GM19043 (cell line): ENCODE data around the gene VIPAS39.
"Not testable (repeated sequence)": the region's sequence is repeated elsewhere in the genome, so short reads cannot be mapped to it uniquely, and the experiment has no call there.

Source experiments
- ATAC-seq: cut with Tn5 transposase; IDR thresholded peaks from one replicate; pipeline ENCODE4 v1.9.1; 2021; ENCODE audit warnings: low read depth; ENCODE audit not compliant: unreplicated experiment

The VIPAS39 gene

DNA sequence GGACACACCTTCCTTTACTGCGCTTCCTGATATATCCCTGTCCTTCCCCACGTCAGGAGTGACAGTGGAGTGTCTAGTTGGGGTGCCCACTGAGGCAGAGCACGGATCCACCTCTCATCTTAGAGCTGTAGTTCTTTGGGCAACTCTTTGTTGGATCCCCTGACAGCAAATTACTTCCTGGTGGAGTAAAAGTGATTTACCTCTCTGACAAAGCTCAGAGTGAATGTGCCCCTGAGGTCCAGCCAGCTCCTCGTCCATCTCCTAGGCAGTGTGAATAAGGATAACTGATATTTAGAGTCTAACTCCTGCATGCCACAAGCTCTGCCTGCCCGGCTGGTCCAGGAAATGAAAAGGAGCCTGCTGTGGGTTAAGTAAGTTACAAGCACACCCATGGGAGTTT lies 16.5 kb upstream of the VIPAS39 start:
- ATAC-seq: no peak

DNA sequence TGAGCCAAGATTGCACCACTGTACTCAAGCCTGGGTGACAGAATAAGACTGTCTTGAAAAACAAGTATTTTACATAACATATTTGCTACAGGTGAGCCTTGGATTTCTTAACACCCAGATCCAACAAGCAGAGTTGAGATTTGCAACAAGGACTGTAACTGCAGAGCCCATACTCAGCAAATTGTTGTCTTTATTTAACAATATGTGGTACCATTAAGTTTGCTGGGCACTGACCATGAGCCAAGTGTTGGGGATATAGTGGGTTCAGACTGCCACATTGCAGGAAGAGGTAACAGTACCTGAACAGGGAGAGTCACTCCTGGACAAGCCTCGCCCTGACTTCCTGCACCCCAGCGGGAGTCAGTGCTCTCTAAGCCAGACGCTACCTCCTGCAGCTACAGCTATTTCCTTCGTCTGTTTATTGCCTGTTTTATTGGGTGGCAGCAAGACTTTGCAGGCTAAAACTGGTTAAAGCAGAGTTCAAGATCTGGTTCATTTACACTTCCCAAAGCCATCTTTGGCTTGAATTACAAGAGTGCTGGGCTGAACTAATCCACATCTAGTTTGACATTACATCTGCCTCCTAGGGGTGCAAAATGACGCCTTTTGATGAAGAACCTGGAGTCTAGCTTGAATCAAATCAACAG lies 12.9 kb upstream of the VIPAS39 start:
- ATAC-seq: no peak

DNA sequence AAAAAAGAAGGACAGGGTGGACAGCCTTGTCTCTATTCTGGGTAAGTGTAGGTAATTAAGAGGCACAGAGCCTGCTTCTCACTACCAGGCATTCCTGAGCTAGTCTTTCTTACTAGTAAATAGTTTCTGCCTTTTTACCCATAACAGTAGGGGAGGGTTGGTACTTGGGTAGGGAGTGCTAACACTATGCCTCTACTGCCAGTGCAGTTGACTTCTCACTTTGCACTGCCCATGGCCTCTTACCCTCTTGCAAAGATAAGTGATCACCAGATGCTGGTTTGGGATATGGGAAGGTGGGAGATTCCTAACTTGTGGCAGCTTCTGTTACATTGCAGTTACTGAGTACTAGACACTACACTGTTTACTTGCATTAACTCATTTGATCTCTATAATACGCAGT lies 12.1 kb upstream of the VIPAS39 start:
- no peak for ATAC-seq

DNA sequence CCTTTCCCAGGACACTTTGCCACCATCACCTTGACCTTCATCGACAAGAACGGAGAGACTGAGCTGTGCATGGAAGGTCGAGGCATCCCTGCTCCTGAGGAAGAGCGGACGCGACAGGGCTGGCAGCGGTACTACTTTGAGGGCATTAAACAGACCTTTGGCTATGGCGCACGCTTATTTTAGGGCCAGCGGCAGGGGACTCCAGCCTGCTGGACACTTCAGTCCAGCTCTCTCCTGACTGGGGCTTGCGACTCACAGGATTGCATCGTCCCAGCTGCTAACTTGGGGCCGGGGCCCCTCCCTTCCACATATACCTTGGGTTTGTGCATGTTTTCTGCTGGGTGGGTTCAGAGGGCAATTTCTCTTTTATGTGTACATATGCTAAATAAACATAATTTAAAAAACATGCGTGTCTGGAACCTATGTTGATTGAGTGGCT lies 11.7 kb upstream of the VIPAS39 start:
- ATAC-seq: no peak

DNA sequence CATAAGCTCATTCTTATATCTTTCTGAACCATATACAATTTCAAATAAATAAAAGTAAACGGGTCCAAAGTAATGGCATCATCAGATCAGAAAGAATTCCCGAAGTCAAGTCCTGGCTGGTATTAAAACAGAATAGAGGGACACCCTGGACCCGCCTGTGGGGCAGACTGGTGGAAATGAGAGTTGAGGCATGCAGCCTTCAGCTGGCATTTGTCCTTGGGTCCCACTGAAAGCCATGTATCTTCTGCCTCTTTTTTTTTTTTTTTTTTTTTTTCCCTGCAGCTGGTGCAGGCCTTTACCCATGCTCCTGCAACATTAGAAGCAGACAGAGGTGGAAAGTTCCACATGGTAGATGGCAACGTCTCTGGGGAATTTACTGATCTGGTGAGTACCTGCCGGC lies 10.4 kb upstream of the VIPAS39 start:
- ATAC-seq: no peak

DNA sequence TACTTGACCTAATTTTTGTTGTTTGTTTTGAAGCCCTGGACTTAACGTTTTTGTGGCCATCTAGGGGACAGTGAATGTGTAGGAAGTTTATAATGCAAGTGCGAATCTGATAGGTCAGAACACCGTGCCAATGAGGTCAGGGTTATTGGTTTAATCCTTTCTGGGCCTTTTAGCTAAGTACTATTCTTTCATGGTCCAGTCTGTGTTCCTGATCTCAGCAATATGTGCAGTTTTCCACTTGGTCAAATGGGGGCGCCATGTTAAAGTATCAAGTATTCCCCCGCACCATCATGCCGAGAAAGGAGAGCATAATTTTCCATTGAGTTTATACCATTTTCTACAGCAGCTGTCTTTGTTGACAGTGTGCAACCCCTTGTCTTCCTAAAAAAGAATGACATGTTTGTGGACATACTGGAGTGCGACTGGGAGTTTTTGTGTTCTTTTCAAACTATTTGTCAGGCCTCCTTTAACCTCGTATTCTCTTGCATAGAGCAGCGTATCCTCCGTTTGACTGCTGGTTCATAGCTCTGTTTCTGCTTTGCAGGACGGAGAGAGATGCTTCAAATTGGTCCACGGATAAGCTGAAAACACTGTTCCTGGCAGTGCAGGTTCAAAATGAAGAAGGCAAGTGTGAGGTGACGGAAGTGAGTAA lies 1.8 kb upstream of the VIPAS39 start:
- ATAC-seq: no peak

DNA sequence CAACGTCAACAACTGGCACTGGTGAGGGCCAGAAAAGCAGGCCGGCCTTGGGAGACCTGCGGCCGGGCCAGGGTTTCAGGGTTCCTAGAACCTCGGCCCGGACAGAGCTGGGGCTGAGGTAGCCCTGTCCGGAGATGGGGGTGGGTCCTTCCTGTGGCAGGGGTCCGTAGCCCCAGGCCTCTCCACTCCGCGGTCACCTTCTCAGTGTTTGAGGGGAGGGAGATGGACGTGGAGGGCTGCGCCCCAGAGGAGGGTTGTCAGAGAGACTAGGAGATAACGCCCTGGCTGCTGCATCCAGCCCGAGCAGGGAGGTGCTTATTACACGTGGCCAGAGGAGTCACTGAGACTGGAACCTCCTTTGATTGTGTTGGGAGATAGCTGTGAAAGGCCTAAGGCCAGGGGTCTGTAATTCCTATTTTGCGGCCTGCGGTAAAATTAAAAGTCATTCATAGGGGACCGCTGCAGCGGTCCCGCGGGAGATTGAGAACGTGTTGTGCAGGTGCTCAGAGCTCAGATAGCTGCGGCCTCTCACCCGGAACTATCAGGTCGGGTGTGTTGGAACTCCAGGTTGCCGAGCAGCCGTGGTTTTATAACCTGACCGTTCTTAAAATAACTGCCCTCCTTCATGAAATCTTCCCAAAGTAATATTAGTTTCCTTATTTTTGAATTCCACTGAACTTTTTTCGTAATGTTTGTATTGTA lies 999 bp upstream of the VIPAS39 start:
- no peak for ATAC-seq

DNA sequence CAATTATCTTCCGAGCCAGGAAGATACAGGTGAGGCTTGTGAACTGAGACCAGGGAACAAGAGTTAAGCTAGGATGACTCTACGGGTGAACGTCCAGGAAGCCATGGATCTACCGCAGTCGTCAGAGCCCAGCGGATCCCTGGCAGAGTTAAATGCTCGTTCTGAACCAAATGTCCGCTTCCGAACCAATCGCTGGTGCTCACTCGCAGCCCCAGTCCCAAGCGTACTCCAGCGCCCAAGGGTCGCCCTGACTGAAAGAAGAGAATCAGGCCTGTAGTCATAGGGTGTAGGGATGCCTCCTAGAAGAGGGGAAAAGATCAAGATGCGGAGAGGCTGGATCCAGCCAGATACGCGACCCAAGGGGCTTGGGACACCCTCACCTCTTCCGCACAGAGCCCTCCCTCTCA lies 283 bp downstream of the VIPAS39 start:
- peak; percentile 8 for ATAC-seq

DNA sequence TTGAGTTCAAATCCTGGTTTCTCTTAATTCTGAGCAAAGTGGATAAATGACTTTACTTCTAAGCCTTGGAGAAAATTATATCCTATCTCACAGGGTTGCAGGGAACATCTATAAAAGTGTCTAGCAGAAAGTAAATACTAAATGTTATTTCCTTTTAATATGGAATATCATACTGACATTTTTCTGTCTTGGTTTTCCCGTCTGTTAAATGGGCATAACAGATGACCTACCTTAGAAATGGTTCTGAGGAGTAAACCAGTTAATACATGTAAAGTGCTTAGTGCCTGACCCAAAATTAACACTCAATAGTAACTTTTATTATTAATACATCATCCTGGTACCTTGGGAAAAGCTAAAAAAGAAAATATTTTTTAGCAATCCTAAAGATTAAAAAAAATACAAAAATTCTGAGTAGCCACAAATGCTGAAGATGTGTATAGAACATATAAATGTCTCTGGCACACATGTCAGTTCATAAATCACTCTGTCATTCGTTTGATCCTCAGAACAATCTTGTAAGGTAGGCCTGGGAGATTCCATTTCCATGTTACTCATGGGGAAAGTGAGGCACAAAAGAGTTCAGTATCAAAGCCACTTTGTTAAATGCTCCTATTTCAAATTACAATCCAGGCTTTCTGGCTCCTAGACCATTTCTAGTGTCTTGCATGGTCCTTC lies 1.3 kb downstream of the VIPAS39 start:
- no peak for ATAC-seq

DNA sequence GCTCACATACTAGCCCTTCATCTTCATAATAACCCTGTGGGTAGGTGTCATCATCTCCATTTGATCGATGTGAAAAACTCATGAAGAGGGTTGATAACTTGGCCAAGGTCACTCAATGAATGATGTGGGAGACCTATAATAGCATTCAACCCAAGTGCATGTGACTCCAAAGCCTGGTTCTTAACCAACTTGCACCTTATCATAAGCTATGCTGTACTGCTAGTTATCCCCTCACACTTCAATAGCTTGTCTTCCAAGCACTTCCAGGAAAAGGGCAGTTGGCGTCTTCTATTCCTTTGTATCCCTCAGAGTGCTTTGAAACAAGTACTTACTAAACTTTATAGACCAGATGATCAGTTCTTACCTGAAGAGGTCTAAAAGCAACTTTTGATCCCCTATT lies 15.2 kb downstream of the VIPAS39 start:
- ATAC-seq: no peak

DNA sequence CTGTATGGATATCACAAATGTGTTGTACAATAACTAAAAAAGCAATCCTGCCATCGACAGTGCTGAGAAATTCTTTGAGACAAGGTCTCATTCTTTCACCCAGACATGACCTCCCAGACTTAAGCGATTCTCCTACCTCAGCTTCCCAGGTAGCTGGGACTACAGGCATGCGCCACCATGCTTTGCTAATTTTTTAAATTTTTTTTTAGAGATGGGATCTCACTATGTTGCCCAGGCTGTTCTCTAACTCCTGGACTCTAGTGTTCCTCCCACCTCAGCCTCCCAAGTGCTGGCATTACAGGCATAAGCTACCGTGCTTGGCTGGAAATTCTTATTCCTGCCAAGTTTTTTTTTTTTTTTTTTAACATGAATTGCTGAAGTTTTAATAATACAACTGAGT lies 17.5 kb downstream of the VIPAS39 start:
- no peak for ATAC-seq

DNA sequence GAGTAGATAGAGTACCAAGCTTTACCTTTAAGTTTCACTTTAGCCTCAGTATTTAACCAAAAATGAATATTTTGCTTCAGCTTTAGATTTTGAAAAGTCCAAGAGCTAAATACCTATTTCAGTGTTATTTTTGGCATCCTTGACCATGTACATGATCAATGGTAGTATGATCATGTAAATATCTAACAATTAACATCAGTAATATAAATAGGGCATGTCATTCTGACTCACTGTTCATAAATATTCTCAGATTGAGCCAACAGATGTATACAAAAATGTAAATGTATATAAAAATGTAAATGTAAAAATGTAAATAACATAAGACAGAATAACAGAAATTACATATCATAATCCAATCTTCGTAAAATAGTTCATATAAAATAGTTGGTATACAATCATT lies 18.8 kb downstream of the VIPAS39 start:
- ATAC-seq: no peak

DNA sequence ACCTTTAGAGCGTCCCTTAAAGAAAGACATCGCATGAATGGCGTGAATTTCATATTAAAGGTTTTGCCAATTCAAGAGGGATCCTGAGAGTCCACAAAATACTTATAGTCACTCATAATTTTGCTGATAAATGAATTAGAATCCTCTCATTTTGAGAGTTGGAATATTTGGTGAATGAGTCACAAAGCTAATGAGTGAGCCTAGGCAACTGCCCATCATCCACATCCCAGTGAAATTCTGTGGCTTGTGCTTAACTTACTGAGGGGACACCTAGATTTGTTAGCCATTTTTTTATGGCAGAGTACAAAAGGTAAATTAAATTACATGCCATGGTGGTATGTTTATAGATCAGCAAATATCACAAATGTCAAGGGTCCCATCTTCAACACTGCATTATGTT lies 21.4 kb downstream of the VIPAS39 start:
- ATAC-seq: no peak

DNA sequence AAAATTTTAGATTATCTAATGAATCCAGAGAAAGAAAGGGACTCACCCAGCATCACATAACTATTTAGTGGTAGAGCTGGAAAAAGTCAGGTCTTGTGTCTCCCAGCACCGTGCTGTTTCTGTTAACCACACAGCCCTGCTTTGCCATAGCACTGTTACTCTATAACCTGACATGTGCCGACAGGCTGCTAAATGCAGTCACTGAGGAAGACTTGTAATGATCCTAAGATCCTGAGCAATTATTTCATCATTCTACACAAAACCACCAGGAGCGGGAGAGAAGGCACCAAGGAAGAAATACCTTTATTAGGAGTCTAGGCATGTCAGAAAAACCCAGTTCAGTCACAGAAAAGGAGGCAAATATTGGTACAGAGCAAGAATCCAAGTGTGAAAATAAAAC lies 31.0 kb downstream of the VIPAS39 start:
- no peak for ATAC-seq

DNA sequence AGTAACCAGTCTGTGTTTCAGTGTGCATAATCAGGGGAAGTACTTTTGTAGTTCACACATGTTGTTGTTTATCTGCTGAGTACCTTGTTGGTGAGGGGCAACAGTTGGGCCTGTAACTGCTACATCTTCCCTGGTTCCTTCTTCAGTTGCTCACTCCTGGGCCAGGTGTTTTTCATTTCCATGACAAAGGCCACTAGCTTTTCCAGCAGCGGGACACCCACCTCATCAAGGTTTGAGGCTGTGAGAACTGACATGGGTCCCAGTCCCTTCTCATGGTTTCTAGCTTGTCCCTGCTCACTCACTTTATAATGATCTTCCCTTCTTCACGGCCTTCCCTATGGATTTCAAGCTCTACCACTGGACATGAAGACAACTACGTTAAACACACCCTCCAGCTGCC lies 32.5 kb downstream of the VIPAS39 start:
- ATAC-seq: no peak

DNA sequence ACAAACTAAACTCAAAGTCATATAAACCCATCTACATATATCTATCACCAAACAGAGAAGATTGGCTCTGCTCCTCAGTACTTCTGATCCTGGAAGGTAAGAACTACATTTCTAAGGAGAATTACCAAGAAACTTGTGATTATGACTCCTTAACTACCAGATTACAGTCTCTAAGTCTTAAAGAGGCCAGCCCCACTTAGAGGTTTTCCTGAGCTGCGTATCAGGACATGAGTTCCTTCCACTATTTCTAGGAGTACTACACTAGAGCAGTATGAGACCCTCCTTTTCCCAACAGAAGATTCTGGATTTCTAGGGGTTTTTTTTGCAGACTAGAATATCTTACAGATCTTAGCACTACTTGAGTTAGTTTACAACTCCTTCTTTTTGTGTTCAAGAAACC lies 34.0 kb downstream of the VIPAS39 start, which contains the start of gene NOXRED1:
NOXRED1 (minus strand) TSS at position 101 of the 400 bp plus-strand sequence. CDS start 634 bp downstream, outside the sequence.
- ATAC-seq: no peak

DNA sequence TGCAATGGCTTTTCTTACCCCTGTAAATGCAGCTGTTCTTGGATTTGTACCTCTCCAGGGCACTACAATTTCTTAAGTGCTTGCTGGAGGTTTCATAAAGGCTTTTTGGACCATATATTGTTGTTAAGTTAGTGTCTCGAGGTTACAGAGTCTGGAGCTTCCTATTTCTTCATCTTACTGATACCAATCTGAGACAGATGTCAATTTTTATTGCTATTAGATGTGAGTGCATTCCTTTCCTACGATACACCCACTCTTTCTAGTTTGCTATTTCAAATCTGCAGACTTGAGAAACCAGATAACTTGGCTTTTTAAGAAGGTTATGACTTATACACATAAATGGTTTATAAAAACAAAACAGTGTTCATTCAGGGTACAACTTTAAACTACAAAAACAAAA lies 36.2 kb downstream of the VIPAS39 start:
- ATAC-seq: no peak

DNA sequence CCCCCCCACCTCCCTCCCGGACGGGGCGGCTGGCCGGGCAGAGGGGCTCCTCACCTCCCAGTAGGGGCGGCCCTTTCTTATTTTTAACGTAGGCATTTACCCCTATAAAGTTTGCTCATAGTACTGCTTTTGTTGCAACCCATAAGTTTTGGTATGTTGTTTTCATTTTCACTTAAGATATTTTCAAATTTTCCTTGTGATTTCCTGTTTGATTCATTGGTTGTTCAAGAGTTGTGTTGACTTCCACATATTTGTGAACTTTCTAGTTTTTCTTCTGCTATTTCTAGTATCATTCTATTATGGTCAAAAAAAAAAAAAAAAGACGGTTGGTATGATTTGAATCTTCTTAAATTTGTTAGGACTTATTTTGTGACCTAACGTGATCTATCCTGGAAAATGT lies 40.6 kb downstream of the VIPAS39 start:
- ATAC-seq: no peak

DNA sequence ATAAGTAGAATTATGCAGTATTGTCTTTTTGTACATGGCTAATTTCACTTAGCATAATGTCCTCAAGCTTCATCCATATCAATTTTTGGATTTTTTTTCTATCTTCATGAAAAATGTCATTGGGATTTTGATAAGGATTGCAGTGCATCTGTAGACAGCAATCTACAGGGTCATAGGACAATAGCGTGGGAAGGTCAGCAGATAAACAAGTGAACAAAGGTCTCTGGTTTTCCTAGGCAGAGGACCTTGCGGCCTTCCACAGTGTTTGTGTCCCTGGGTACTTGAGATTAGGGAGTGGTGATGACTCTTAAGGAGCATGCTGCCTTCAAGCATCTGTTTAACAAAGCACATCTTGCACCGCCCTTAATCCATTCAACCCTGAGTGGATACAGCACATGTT lies 41.3 kb downstream of the VIPAS39 start:
- not testable (repeated sequence) for ATAC-seq

DNA sequence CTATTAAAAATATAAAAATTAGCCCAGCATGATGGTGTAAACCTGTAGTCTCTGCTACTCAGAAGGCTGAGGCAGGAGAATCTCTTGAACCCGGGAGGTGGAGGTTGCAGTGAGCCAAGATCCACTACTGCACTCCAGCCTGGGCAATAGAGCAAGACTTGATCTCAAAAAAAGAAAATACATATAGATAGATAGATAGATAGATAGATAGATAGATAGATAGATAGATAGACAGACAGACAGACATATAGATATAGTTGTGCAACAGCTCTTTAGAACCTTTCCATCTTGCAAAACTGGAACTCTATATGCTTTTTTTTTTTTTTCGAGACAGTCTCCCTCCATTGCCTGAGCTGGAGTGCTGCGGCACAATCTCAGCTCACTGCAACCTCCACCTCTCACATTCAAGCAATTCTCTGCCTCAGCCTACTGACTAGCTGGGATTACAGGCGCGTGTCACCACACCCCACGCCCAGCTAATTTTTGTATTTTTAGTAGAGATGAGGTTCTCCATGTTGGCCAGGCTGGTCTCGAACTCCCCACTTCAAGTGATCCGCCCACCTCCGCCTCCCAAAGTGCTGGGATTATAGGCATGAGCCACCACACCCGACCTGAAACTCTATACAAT lies 41.9 kb downstream of the VIPAS39 start:
- ATAC-seq: not testable (repeated sequence)

DNA sequence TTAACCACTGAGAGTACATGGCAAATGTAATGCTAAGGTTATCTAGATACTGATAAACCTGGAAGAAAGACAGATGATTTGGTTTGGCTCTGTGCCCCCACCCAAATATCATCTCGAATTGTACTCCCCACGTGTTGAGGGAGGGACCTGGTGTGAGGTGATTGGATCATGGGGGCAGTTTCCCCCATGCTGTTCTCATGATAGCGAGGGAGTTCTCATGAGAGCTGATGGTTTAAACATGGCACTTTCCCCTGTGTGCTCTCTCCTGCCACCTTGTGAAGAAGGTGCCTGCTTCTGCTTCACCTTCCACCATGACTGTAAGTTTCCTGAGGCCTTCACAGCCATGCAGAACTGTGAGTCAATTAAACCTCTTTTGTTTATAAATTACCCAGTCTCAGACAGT lies 48.3 kb downstream of the VIPAS39 start:
- no peak for ATAC-seq
